Omental fat pad (tissue), 4 donors: ENCODE results near the gene ZFR2. TPM values are rescaled to one million over a fixed set of nuclear protein-coding genes. Genes with fewer than 3 reads are reported as not detected.

Source experiments
- ATAC-seq: fragments of 150-250 bp; one replicate; pipeline ENCODE4 v1.9.1; 2016; ENCODE audit warnings: mild to moderate bottlenecking, moderate library complexity; ENCODE audit not compliant: low FRiP score
- DNase-seq: peaks from one replicate; pipeline ENCODE4 v3.0.0-alpha.2; 2019; ENCODE audit warnings: low spot score
- CTCF ChIP-seq, 3 donors: fragments of 450-650 bp; IDR thresholded peaks; one replicate each; pipeline ENCODE4 v1.5.1; 2016 to 2017; ENCODE audit warnings: antibody characterized with exemption in 3 of 3, mild to moderate bottlenecking in 3 of 3, moderate library complexity in 2 of 3
- total RNA-seq, 4 donors: library from RNA; depleted of rRNA; stranded (reverse); fragments of >200 nt; gene quantifications; one replicate each; pipeline ENCODE4 v1.1.0, GENCODE V29; 2016

Gene ZFR2
- total RNA-seq, 4 donors from 2014 or later: 0.12 TPM; not detected in 3

- no peak for TF ChIP-seq CTCF (IDR thresholded peaks at IDR 0.05)
- DNase-seq (no peak), ATAC-seq (no peak)
Measured at GRCh38 chr19:3808420-3809143, 60.3 kb downstream of the ZFR2 start.

- DNase-seq (no peak), ATAC-seq (no peak)
- TF ChIP-seq CTCF (IDR thresholded peaks at IDR 0.05): no peak
Measured at GRCh38 chr19:3807574-3808354, 61.1 kb downstream of the ZFR2 start.

DNA sequence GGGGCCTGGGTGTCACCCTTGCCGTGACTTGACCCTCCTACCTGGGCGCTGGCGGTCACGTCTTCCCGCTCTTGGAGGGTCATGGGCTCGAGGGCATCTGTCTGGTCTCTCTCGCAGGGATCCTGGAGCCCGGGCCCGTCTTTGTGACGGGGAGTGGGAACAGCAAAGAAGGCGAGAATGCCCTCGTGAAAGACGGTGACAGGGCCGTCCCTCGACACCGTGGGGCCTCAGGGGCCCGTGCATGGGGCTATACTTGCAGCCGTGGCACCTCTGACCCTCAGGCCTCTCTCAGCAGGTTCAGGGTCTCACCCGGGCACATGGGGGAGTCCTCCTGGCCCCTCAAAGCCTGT, 61.7 kb downstream of the ZFR2 start:
- DNase-seq (no peak), ATAC-seq (no peak)
- TF ChIP-seq CTCF (IDR thresholded peaks at IDR 0.05): no peak

- no peak for ATAC-seq
- no peak for DNase-seq
- TF ChIP-seq CTCF (IDR thresholded peaks at IDR 0.05): no peak
Measured at GRCh38 chr19:3805859-3806258, 63.0 kb downstream of the ZFR2 start.

- no peak for DNase-seq
- no peak for ATAC-seq
- no peak for TF ChIP-seq CTCF (IDR thresholded peaks at IDR 0.05)
Measured at GRCh38 chr19:3804429-3804828, 64.4 kb downstream of the ZFR2 start.

DNA sequence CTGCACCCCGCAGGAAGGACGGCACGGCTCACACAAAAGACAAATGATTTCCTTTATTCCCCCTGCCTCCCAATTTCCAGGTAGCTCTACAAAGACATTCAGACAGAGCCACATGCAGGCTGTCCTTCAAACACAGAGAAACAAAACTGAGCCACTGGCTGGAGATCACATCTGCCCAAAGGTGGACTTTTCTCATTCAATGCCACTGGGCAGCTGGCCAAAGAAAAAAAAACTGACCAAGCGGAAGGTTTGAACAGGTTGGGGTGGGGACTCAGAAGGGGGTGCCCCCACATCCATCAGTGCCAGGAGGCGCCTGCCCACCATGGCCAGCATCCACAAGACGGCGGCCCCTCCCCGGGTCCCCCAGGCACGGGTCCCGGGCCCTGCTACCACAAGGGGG, 64.9 kb downstream of the ZFR2 start:
- ATAC-seq (no peak), DNase-seq (no peak)
- no peak for TF ChIP-seq CTCF (IDR thresholded peaks at IDR 0.05)
